GM12872 (cell line): ENCODE data around the gene TASP1.
A peak's percentile ranks its signal among the peaks of the same experiment; 100 is the strongest.

Experiments
- TF ChIP-seq, protein P1 (sequence below): IDR thresholded peaks from 3 replicates; pipeline ENCODE4 v1.5.1; 2011; ENCODE audit warnings: low read depth, mild to moderate bottlenecking, low read length, moderate library complexity; ENCODE audit not compliant: insufficient read depth

TASP1 gene

DNA sequence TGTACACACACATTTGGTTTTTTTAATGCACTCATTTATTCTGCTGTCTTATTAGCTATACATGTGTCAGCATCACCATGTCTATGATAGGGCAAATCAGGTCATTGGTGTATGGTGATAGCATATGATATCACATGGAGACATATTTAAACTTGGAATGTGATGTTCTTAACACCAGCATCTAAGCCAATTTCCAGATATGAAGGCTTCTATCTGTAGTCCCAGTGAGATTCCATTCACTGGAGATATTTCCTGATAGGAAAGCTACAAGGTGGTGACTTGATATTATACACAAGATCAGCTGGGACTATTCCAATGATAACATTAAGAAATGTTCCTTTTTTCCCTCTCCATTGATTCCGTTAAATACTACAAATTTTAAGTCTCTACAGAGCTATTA lies 89.3 kb downstream of the TASP1 start:
- TF ChIP-seq, protein P1, sequence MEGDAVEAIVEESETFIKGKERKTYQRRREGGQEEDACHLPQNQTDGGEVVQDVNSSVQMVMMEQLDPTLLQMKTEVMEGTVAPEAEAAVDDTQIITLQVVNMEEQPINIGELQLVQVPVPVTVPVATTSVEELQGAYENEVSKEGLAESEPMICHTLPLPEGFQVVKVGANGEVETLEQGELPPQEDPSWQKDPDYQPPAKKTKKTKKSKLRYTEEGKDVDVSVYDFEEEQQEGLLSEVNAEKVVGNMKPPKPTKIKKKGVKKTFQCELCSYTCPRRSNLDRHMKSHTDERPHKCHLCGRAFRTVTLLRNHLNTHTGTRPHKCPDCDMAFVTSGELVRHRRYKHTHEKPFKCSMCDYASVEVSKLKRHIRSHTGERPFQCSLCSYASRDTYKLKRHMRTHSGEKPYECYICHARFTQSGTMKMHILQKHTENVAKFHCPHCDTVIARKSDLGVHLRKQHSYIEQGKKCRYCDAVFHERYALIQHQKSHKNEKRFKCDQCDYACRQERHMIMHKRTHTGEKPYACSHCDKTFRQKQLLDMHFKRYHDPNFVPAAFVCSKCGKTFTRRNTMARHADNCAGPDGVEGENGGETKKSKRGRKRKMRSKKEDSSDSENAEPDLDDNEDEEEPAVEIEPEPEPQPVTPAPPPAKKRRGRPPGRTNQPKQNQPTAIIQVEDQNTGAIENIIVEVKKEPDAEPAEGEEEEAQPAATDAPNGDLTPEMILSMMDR = no peak

DNA sequence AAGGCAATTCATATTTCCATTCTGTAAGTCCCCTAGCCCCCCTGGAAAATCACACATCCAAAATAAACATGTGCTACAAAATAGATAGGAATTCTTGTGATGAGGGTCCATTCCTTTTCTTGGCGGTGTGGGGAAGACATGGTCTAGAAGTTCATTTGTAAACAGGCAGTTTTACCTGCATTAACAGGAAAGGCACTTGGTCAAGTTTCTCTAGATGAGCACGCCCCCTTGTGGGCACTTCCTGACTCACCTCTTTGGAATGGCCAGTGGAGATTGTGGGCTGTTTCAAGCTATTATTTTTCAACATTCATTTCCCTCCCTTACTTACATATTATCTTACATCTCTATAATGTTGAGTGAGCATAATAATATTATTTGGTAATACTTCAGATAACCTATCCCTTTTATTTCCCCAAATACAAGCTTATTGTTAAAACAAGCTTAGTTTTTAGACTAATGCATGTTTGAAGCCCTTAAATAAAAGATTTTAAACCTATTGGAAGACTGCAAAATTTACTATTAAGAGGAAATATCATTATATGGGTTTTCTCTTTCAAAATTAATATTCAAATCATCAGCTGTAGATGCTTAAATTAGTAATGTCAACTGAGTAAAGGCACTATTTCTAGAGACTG lies 92.1 kb downstream of the TASP1 start:
- TF ChIP-seq, protein P1 = peak; percentile 82

DNA sequence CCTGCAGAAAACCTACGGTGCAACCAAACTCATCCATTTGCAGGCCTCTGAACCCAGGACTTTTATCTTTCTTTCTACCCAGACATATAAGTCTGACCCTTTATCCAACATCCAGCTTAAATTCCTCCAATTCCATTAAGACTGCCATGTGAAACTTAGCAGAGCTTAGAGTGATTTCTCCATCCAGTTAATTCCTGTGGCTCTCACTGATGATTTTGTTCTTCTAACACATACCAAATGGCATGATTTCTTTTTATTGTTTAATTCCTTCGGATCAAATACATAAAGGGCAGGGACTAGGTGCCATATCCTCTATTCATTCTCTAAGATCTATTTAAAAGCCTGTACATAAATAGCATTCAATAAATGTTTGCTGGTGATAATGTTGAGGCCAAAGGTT lies 92.9 kb downstream of the TASP1 start:
- TF ChIP-seq, protein P1 = no peak

- TF ChIP-seq, protein P1 = no peak
Observed at GRCh38 chr20:13543783-13544182, 94.9 kb downstream of the TASP1 start.

- TF ChIP-seq, protein P1 = no peak
Observed at GRCh38 chr20:13535627-13536026, 103.1 kb downstream of the TASP1 start.

- TF ChIP-seq, protein P1 = no peak
Observed at GRCh38 chr20:13533946-13534345, 104.8 kb downstream of the TASP1 start.

DNA sequence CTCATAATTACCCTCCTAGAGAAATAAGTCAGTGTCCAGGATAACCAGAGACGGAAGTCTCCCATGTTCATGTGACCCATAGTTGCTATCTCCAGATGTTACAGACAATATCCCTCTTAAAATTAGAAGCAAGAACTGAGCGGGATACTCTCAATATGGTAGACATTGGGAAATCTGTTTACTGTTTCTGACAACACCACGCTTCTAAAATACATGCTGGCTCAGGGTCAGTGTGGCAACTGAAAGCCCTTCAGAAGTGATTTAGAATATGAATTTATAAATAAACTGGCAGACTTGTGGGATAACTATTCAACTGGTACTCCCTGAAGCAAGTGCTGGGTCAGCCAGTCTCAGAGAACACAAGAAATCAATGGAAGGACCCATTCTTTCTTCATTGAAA lies 108.6 kb downstream of the TASP1 start:
- TF ChIP-seq, protein P1 = no peak
